ENCODE measurements around the gene EMP1.

The EMP1 gene

GRCh38 chr12:13223941-13224340 lies 27.4 kb downstream of the EMP1 start:
- peak; percentile 75 for DNase-seq

- DNase-seq: no peak
Observed at GRCh38 chr12:13227191-13227590, 30.7 kb downstream of the EMP1 start.

- no peak for DNase-seq
Observed at GRCh38 chr12:13228579-13228978, 32.1 kb downstream of the EMP1 start.

- DNase-seq: no peak
Observed at GRCh38 chr12:13229504-13229903, 33.0 kb downstream of the EMP1 start.

GRCh38 chr12:13230500-13230899 lies 34.0 kb downstream of the EMP1 start:
- no peak for DNase-seq

DNA sequence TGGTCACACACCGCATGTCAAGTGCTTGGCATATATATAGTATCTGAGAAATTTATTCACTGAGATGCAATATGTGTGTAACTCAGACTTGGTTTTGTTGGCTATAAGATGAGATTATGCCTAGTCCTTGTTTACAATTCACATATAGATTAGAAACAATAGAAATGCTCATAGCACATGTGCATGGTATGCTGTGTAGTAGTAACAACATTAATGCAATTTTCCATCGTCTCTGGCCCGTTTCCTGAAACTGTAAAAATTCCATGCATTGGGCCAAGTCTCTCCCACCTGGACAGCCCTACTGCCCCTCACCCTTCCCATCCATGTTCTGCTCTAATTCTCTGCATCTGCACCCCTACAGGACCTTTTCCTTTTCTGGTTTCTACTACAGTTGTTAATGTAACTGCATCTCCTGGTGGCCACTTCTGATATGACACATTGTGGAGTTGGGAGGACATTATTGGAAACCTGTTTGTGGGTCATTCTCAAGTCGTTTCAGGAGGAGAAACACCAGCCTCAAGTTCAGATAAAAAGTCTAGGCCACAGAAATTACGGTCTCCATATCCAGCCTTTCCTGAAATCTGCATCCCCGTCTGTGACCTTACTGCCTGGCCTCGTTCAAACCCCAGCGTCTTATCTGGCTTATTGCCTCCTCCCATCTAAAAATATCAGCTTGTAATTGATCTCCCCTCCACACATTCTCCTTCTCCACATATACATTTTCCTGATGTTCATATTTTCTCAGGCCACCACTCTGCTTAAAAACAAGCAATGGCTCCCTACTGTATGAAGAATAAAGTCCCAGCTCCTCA lies 37.5 kb downstream of the EMP1 start:
- DNase-seq: peak; percentile 53

- no peak for DNase-seq
Observed at GRCh38 chr12:13238204-13238603, 41.7 kb downstream of the EMP1 start.

GRCh38 chr12:13241833-13242488 lies 45.4 kb downstream of the EMP1 start:
- no peak for DNase-seq

- DNase-seq: no peak
Observed at GRCh38 chr12:13242936-13243335, 46.4 kb downstream of the EMP1 start.

DNA sequence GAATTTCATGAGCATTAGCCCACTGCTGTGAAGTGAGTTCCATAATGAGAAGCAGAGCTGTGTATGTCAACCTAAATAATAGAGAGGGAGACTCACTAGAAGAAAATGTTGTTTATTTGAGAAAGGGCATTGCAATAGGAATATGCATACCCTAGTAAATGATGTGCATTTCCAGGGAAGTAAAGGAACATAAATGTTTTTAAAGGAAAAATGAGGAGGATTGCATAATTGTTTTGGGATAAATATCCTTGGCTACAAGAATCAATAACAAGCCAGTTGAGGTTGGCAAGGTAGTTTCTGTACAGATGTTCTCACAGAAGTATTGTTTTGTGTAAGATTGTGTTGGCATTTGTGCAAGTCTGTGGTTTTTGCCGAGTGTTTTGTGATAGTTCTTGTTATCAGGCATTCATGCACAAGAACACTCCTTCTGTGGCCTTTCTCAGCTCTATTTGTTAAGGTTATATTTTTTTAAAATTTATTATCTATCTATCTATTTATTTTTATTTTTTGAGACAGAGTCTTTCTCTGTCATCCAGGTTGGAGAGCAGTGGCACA lies 47.1 kb downstream of the EMP1 start:
- no peak for DNase-seq

GRCh38 chr12:13247596-13247995 lies 51.1 kb downstream of the EMP1 start:
- no peak for DNase-seq

GRCh38 chr12:13248964-13249363 lies 52.4 kb downstream of the EMP1 start:
- DNase-seq: no peak

DNA sequence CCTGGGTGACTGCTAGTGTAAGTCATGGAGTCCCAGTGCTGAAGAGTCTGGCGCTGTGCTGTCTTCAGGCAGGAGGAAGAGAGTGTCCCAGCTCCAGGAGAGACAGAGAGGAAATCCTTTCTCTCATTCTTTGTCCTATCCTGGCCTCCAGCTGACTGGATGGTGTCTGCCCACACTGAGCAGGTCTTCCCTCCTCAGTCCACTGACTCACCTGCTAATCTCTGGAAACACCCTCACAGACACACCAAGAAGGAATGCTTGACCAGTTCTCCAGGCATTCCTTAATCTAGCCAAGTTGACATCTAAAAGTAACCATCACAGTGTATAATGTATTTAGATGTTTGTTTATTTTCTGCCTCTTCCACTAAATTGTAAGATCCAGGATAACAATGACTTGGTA lies 53.9 kb downstream of the EMP1 start:
- DNase-seq: peak; percentile 94

DNA sequence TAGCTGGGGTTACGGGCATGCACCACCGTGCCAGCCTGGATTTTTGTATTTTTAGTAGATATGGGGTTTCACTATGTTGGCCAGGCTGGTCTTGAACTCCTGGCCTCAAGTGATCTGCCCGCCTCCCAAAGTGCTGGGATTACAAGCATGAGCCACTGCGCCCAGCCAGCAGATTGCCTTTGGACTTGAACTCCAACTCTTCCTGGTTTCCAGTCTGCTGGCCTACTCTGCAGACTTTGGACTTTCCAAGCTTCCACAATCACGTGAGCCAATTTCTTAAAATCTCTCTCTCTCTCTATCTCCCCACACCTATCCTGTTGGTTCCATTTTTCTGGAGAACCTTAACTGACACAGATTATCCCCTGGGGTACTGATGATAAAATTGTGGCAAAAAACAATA lies 55.0 kb downstream of the EMP1 start:
- no peak for DNase-seq

- DNase-seq: no peak
Observed at GRCh38 chr12:13252024-13252423, 55.5 kb downstream of the EMP1 start.

GRCh38 chr12:13252616-13253015 lies 56.1 kb downstream of the EMP1 start:
- DNase-seq: no peak

DNA sequence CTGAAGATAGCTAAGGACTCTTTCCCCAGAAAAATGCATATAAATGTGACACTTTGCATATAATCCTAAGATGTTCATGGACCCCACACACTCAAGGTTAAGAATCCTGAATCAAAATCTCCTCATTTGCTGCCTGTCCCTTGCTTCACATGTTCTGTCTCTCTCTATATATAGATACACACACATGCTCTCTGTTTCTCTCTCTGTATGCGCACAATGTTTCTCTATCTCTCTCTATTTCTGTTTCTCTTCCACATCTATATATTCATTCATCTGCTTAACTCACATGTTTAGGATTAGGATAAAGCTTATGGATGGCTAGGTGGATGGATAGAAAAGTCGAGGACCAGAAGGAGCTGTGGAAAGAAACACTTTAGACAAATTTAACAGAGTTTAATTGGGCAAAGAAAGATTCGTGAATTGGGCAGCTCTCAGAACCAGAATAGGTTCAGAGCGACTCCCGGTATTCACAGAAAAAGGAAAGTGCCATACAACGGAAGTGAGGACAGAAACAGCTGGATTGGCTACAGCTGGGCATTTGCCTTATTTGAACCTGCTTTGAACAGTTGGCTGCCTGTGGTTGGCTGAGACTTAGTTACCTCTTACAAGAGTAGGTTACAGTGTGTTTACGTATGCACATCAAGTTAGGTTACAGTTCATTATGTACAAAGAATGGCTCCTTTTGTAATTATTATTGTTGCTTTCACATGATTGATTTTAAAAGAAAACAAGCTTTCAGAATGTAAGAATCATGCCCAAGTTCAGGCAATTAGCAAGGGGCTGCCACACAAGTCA lies 57.6 kb downstream of the EMP1 start:
- no peak for DNase-seq

GRCh38 chr12:13255792-13256691 lies 59.5 kb downstream of the EMP1 start:
- DNase-seq: peak; percentile 92

DNA sequence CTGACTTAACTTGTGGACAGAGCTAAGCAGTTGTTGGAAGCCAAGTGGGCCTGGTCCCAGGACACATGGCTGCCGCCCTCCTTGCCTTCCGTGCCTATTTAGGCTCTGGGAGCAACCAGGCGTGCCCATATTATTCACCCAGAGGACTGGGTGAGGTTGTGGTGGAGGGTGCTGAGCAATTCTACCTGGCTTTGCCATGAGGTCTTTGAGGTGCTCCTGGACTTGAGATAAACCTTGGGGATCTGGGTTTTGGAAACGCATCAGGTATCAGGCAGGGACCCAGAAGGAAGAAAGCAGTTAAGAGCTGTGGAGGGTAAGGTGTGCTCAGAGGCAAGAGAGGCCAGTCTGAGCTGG lies 60.1 kb downstream of the EMP1 start:
- no peak for DNase-seq

DNA sequence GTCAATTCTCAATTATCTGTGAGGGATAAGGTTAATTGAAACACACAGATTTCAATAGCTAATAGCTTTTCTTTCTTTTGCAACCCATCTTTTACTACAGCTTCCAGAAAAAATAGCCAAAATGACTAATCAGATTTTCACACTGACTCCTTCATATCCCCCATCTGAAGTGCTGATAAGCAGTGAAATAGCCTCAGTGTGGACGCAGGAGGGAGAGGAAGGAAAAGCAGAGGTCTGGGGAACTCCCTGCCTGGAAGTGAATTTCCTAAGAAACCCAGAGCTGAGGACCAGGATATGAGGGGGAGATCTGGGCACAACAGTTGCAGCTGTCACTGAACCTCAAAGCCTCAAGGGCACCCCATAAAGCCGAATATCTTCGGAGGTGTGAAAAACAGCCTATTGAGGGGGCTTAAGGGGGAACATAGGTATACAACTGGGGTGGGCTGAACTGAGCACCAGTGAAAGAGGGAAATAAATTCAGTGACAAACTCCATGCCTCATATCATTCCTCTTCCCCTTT lies 60.9 kb downstream of the EMP1 start:
- DNase-seq: peak; percentile 55

DNA sequence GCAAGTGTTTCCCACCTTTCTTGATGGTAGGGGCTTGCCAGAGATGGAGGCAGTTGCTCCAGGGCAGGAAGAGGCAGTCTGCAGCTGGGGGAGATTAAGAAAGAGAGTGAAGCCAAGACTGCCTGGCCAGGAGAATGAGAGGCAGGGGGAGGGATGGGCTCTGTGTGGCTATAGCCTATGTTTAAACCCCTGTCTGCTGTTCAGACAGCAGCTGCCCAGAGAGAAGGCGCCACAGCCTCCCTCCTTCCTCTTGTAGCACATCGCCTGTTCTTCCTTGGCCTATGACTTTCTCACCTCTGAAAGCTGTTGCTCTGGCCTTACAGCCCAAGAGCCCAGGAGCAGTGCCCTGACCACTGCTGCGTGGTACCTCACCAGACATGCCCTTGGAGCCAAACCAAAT lies 61.7 kb downstream of the EMP1 start:
- no peak for DNase-seq

GRCh38 chr12:13258717-13259119 lies 62.2 kb downstream of the EMP1 start:
- DNase-seq: no peak
